Right cardiac atrium (tissue), 5 donors: ENCODE results near the gene RASL11B. TPM values are rescaled to one million over a fixed set of nuclear protein-coding genes. Genes with fewer than 3 reads are reported as not detected.

Source experiments
- ATAC-seq, 2 donors: fragments of 200-7000 bp; cut with Tn5 transposase; one replicate each; pipeline versions ENCODE4 v1.8.0 to v1.9.1; 2020; ENCODE audit warnings: moderate library complexity in 2 of 2, mild to moderate bottlenecking in 1 of 2
- DNase-seq, 3 donors: peaks; one replicate each; pipeline ENCODE4 v3.0.0-alpha.2; 2020
- H3K27ac ChIP-seq: one replicate; pipeline ENCODE4 v1.5.1; 2013; ENCODE audit warnings: mild to moderate bottlenecking, low read length, control low read depth, moderate library complexity
- H3K27me3 ChIP-seq: one replicate; pipeline ENCODE4 v1.6.1; 2013; ENCODE audit not compliant: control insufficient read depth, insufficient read depth
- H3K4me1 ChIP-seq: one replicate; pipeline ENCODE4 v1.6.1; 2013; ENCODE audit warnings: low read length; ENCODE audit not compliant: control insufficient read depth, insufficient read depth
- H3K4me3 ChIP-seq: one replicate; pipeline ENCODE4 v1.5.1; 2013; ENCODE audit warnings: low read length, control low read depth
- H3K9me3 ChIP-seq: one replicate; pipeline ENCODE4 v1.6.1; 2013; ENCODE audit warnings: low read length; ENCODE audit not compliant: control insufficient read depth
- WGBS: extraction: QIAGEN DNeasy Blood & Tissue Kit; methylation state at CpG from one replicate; pipeline ENCODE4 v1.1.7; 2013; 5-methylcytosine and 5-hydroxymethylcytosine counted together
- intact Hi-C, 4 donors: fragments of 100-400 bp; cut with DNase I; formaldehyde crosslinking; loops; one replicate each; pipeline versions ENCODE4 v1.11.0 to v1.14.0; 2022 to 2023
- polyA plus RNA-seq: library from polyadenylated mRNA; stranded (reverse); fragments of 200-250 nt; gene quantifications from one replicate; pipeline ENCODE4 v1.2.3, GENCODE V29; 2013
- total RNA-seq, 4 donors: library from RNA; stranded (reverse); fragmentation: NEBNext Ultra II Directional; extraction: Animal tissue kit (Norgen Biotek cat#: 25700); gene quantifications; one replicate each; pipeline ENCODE4 v1.2.1, GENCODE V29; 2021
- donor health status: healthy with polysubstance abuse.
- donor health status: DM: no; HTN: yes; CAD: no.
- donor health status: DM: no; HTN: no; CAD: no.
- donor health status: DM: no; HTN: yes; CAD: no; lungs with severe emphysema.
- donor health status: DM: yes; HTN: yes; CAD: no.

Gene RASL11B
- total and polyA plus RNA-seq, 5 donors = 9.6 to 37.2 (median 12.7) TPM

GRCh38 chr4:52873861-52874343 is 11.8 kb downstream of the RASL11B start:
- Histone ChIP-seq H3K27ac (no peak overlapping the region), H3K9me3 (no peaks in the 10 kb centered on the region), H3K4me1 (no peaks in the 10 kb centered on the region), H3K27me3 (no peaks in the 10 kb centered on the region), H3K4me3 (no peak overlapping the region)
- DNase-seq = no peak
- WGBS = 44% methylated on average over 10 of the region's 10 CpGs
- intact Hi-C loops = no loop called here
- ATAC-seq = peak; percentile 42 to 62

- ATAC-seq (no peak), DNase-seq (no peak)
- H3K27ac ChIP-seq = no peak overlapping the region
- no peaks in the 10 kb centered on the region for H3K9me3 ChIP-seq
- no peaks in the 10 kb centered on the region for H3K27me3 ChIP-seq
- H3K4me3 ChIP-seq = no peak overlapping the region
- 94% methylated on average over 5 of the region's 5 CpGs for WGBS
- intact Hi-C loops = no loop called here
- no peaks in the 10 kb centered on the region for H3K4me1 ChIP-seq
Observed at GRCh38 chr4:52874948-52875347, 12.8 kb downstream of the RASL11B start.

DNA sequence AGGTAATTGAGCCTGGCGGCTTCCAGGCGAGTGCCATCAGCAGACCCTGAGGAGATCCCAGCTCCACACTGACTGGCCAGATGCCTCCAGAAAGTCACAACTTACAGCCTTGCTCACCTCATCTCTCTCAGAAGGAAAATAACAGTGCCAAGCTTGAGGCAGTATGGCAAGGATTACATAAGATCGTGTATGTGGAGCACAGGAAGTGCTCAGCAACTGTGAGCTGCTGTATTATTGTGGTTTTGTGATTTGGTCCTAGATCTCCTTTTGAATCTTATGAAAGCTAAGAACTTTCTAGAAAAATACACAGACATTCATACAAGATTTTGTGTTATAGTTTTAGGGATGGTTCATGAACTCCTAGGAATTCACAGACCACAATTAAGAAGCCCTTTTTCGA is 14.0 kb downstream of the RASL11B start:
- Histone ChIP-seq H3K4me3 (no peak overlapping the region), H3K27me3 (no peaks in the 10 kb centered on the region), H3K9me3 (no peaks in the 10 kb centered on the region), H3K27ac (no peak overlapping the region), H3K4me1 (no peaks in the 10 kb centered on the region)
- no peak for DNase-seq
- WGBS = 89% methylated on average over 4 of the region's 4 CpGs
- intact Hi-C loops = no loop called here
- no peak for ATAC-seq

- ATAC-seq = peak; percentile 50 to 73
Observed at GRCh38 chr4:52877036-52877435, 14.9 kb downstream of the RASL11B start.

DNA sequence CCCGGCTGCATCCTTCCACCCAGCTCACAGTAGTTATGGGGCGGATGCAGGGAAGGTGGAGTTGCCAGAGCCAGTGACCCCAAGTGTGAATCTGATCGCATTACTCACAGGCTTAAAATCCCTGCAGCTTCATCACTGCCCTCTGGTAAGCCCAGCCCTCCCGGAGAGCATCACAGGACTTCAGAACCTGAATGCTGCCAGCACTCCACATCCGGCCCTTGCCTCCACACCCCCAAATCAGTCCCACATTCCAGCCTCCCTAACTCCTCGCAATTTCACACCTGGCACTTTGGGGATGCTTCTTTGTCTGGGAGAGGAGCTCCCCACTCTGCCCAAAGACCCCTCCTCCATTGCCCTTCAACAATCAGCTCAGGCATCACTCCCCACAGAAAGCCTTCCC is 15.6 kb downstream of the RASL11B start:
- Histone ChIP-seq H3K4me3 (no peak overlapping the region), H3K4me1 (no peaks in the 10 kb centered on the region), H3K27ac (no peak overlapping the region), H3K27me3 (no peaks in the 10 kb centered on the region), H3K9me3 (no peaks in the 10 kb centered on the region)
- ATAC-seq (no peak), DNase-seq (no peak)
- 89% methylated on average over 6 of the region's 6 CpGs for WGBS
- intact Hi-C loops = no loop called here

More at GRCh38 chr4:52877036-52877435, 14.9 kb downstream of the RASL11B start:
- H3K4me1 ChIP-seq = no peaks in the 10 kb centered on the region
- DNase-seq = peak in 2 of 3 donors; percentile 36 to 58
- H3K27me3 ChIP-seq = no peaks in the 10 kb centered on the region
- H3K9me3 ChIP-seq = no peaks in the 10 kb centered on the region
- no peak overlapping the region for H3K27ac ChIP-seq
- intact Hi-C loops = no loop called here
- WGBS = 53% methylated on average over 2 of the region's 2 CpGs
- H3K4me3 ChIP-seq = no peak overlapping the region

DNA sequence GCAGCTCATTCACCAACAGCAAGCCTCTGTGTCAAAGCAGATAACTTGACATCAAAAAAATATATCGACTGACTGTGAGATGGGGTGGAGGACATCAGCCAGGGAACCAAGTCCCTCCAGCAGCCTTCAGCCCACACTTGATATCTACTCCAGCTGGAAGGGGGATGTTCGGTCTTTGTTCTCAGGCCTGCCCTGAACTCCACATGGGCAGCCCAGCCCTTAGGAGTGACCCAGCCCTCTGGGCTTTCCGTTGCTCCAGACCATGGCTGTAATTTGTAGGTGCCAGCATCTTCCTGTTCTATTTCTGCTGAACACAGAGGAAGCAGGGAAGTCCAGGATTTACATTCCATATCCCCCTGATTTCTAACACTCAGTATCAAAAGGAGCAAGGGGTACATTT is 17.4 kb downstream of the RASL11B start:
- Histone ChIP-seq H3K27ac (no peak overlapping the region), H3K4me1 (no peaks in the 10 kb centered on the region), H3K27me3 (no peaks in the 10 kb centered on the region), H3K4me3 (no peak overlapping the region), H3K9me3 (no peaks in the 10 kb centered on the region)
- intact Hi-C loops = no loop called here
- DNase-seq (no peak), ATAC-seq (no peak)
- 64% methylated on average over 3 of the region's 3 CpGs for WGBS

- intact Hi-C loops = no loop called here
- no peaks in the 10 kb centered on the region for H3K9me3 ChIP-seq
- no peak overlapping the region for H3K27ac ChIP-seq
- H3K4me1 ChIP-seq = no peaks in the 10 kb centered on the region
- no peak for ATAC-seq
- H3K27me3 ChIP-seq = no peaks in the 10 kb centered on the region
- DNase-seq = no peak
- H3K4me3 ChIP-seq = no peak overlapping the region
- 96% methylated on average over 1 of the region's 1 CpG for WGBS
Observed at GRCh38 chr4:52880994-52881393, 18.9 kb downstream of the RASL11B start.

GRCh38 chr4:52883183-52883621 is 21.1 kb downstream of the RASL11B start:
- ATAC-seq (no peak), DNase-seq (no peak)
- Histone ChIP-seq H3K27me3 (no peaks in the 10 kb centered on the region), H3K4me1 (no peaks in the 10 kb centered on the region), H3K27ac (no peak overlapping the region), H3K4me3 (no peak overlapping the region), H3K9me3 (no peaks in the 10 kb centered on the region)
- WGBS = 83% methylated on average over 4 of the region's 4 CpGs
- intact Hi-C loops = no loop called here

- Histone ChIP-seq H3K9me3 (no peaks in the 10 kb centered on the region), H3K4me1 (no peaks in the 10 kb centered on the region), H3K27me3 (no peaks in the 10 kb centered on the region), H3K27ac (no peak overlapping the region), H3K4me3 (no peak overlapping the region)
- WGBS = 95% methylated on average over 4 of the region's 4 CpGs
- intact Hi-C loops = no loop called here
- no peak for ATAC-seq
- DNase-seq = no peak
Observed at GRCh38 chr4:52883707-52884669, 21.9 kb downstream of the RASL11B start.

GRCh38 chr4:52884994-52885393 is 22.9 kb downstream of the RASL11B start:
- no peaks in the 10 kb centered on the region for H3K4me1 ChIP-seq
- DNase-seq (no peak), ATAC-seq (no peak)
- H3K27ac ChIP-seq = no peak overlapping the region
- H3K4me3 ChIP-seq = no peak overlapping the region
- H3K27me3 ChIP-seq = no peaks in the 10 kb centered on the region
- intact Hi-C loops = no loop called here
- 95% methylated on average over 2 of the region's 2 CpGs for WGBS
- H3K9me3 ChIP-seq = no peaks in the 10 kb centered on the region

GRCh38 chr4:52889354-52889753 is 27.2 kb downstream of the RASL11B start:
- H3K27me3 ChIP-seq = no peaks in the 10 kb centered on the region
- no peaks in the 10 kb centered on the region for H3K4me1 ChIP-seq
- DNase-seq = no peak
- H3K9me3 ChIP-seq = no peaks in the 10 kb centered on the region
- H3K4me3 ChIP-seq = no peak overlapping the region
- ATAC-seq = no peak
- 81% methylated on average over 2 of the region's 2 CpGs for WGBS
- intact Hi-C loops = no loop called here
- no peak overlapping the region for H3K27ac ChIP-seq
